NB4 (cell line): ENCODE data around the gene LAMA3.

Experiments used
- CTCF ChIP-seq: IDR thresholded peaks from one replicate; pipeline ENCODE4 v1.5.1; 2012; ENCODE audit warnings: low read depth, low read length
- MAX ChIP-seq: IDR thresholded peaks from 2 replicates; pipeline ENCODE4 v1.6.1; 2011; ENCODE audit warnings: low read depth, low read length
- POLR2A ChIP-seq: IDR thresholded peaks from 2 replicates; pipeline ENCODE4 v1.6.1; 2011; ENCODE audit warnings: mild to moderate bottlenecking; ENCODE audit not compliant: insufficient read length; ENCODE audit errors: extremely low read depth

- TF ChIP-seq POLR2A: no peak
- TF ChIP-seq CTCF: no peak
- no peak for TF ChIP-seq MAX
These were observed 135.4 kb downstream of the LAMA3 start for GRCh38 chr18:23824669-23825068.
